Articular chondrocyte of knee joint (primary cell): ENCODE results near the gene PYGO2. TPM values are rescaled to one million over a fixed set of nuclear protein-coding genes. Genes with fewer than 3 reads are reported as not detected.

Source experiments
- small RNA-seq: library from RNA; depleted of rRNA; stranded (forward); fragments of <200 nt; gene quantifications from one replicate; pipeline ENCODE3, GENCODE V24; 2012
- total RNA-seq: library from RNA; depleted of rRNA; stranded (reverse); fragments of >200 nt; gene quantifications from 2 replicates; pipeline ENCODE4 v1.2.3, GENCODE V29; 2012

Gene PYGO2, protein sequence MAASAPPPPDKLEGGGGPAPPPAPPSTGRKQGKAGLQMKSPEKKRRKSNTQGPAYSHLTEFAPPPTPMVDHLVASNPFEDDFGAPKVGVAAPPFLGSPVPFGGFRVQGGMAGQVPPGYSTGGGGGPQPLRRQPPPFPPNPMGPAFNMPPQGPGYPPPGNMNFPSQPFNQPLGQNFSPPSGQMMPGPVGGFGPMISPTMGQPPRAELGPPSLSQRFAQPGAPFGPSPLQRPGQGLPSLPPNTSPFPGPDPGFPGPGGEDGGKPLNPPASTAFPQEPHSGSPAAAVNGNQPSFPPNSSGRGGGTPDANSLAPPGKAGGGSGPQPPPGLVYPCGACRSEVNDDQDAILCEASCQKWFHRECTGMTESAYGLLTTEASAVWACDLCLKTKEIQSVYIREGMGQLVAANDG
- 11.6 and 13.8 TPM in 2 replicates for total RNA-seq

DNA sequence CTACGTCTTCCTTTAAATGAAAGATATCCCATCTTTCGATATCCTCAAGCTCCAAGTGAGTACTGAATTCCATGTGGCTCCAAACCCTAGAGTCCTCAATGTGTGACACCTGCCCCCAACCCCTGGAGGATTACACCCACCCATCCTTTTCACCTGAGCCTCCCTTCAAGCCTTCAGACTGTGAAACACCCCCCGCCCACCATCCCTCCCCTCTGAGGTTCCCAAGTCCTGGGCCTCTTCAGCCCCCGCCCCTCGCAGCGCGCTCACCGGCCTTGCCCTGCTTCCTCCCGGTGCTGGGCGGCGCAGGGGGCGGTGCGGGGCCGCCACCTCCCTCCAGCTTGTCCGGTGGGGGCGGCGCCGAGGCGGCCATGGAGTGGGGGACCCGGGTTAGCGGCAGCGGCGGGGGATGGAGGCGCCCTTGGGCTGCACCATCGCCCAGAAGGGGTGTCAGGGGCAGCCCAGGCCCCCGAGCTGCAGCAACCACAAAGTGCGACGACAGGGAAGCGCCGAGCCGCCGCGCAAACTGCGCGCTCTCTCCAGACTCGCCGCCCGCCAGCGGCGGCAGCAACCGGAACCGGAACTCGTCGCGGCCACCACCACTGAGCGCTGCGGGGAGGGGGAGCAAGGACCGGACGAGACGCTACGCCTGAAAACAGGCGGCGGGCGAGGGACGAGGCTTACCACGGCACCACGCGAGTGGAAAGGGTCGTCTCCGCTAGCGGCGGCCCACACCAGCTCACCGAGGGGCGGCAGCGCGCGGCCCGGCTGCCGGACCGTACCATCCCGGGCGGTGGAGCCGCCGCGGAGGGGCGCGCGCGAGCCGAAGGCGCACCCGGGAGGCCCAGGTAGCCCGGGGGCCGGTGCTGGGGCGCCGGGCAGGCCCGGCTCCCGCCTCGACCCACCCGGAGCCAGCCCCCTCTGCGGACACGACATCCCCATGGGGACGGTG, at the start of gene PYGO2:
Gene PYGO2 (minus strand): TSS at position 576 of the 949 bp plus-strand sequence. CDS start 206 bp downstream, at position 370.

DNA sequence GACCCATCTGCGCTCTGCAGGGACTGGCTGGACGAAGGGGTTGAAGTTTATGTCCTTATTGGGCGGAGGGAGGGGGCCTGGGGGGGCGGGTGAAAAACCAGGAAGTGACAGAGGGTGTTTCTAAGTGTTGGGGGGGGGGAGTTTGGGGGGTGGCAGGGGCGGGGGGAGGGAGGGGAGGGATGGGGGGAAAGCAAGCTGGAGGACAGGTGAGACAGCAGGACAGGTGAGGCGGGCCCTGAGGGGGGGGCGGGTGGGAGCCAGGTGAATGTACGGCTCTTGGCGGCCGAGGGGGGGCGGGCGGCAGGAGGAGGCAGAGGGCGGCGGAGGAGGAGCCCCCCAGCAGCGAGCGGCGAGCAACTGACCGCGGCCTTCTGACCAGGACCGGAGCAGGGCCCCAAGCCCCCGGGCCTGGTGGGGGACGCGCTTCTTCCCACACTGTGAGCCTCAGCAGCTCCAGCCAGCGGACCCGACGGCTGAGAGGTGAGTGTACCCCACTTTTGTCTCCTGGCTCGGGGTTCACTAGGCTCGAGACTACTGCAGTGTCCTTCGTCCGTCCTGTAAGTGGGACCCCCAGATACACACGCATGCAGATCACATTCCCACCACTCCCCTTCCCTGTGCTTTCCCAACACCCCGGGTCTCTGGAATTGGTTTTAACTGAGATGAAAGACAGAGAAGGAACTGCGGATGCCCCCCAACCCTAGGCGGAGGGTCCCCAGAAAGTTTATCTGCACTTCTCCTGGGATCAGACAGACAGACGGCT, 41.1 kb upstream of the PYGO2 start, which contains the start of gene ZBTB7B:
Gene ZBTB7B (plus strand): TSS at position 339 of the 763 bp plus-strand sequence. CDS start 11,859 bp downstream, outside the sequence.

DNA sequence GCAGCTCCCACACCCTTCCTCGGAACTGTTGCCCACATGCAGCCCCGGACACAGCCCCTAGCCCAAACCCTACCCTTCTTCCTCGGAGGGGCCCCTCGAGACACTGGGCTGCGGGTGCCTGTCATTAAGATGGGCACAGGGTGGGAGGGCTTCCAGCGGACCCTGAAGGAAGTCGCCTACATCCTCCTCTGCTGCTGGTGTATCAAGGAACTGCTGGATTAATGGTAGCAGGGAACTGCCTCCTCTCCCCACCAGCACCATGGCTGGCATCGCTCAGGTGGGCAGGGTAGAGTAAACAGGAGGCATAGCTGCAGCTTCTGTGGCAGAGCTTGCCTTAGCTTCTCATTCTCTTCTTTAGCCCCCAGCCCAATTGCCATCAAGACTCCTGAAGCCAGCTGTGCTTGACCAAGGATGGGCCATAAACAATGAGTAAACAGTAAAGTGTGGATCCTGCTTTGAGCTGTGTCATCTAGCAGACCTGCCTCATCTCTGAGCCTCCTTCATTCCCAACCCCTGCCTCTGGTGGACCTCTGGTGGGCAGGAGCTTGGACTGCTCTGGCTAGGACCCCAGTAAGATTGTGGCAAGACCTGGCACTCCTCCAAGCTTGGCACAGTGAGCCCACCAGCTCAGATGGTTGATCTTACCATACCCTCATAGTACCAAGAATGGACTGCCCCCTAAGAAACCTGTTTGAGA, 32.1 kb upstream of the PYGO2 start, which contains the start of gene LENEP:
Gene LENEP (plus strand): TSS at position 15 of the 697 bp plus-strand sequence. CDS start 22 bp downstream, at position 37.

DNA sequence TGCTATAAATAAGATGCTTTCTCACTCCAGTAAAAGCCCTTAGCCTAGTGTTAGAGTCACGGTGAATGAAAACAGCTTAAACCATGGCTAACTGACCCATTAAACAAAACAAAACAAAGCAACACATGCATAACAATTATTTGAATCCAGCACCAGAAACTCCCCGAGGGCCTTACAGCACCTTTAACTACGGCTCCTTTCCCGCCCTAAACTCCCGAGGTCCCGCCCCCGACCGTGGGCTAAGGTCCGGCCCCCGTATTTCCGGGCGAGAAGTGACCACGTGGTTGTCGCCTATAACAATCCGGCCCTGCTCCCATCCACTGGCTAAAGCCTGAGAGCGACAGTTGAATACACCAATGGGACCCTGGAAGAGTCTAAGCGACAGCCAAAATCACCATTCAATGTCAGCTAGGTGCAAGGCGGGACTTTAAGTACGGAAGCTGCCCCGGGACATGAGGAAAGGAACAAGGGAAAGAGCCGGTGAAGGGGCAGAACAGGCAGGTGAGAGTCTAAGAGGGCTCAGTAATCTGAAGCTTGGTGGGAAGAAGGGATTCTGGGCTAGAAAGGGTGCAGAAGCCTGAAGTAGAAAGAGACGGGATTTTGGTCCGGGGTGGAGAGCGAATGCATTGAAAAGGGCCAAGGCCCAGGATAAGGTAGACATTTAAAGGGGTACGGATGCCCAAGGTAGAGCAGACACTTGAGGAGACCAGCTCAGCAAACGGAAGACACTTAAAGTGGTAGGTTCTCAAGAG, 21.5 kb upstream of the PYGO2 start, which contains the start of gene FLAD1:
Gene FLAD1 (plus strand): TSS at position 448 of the 752 bp plus-strand sequence. CDS start 351 bp downstream, outside the sequence.

DNA sequence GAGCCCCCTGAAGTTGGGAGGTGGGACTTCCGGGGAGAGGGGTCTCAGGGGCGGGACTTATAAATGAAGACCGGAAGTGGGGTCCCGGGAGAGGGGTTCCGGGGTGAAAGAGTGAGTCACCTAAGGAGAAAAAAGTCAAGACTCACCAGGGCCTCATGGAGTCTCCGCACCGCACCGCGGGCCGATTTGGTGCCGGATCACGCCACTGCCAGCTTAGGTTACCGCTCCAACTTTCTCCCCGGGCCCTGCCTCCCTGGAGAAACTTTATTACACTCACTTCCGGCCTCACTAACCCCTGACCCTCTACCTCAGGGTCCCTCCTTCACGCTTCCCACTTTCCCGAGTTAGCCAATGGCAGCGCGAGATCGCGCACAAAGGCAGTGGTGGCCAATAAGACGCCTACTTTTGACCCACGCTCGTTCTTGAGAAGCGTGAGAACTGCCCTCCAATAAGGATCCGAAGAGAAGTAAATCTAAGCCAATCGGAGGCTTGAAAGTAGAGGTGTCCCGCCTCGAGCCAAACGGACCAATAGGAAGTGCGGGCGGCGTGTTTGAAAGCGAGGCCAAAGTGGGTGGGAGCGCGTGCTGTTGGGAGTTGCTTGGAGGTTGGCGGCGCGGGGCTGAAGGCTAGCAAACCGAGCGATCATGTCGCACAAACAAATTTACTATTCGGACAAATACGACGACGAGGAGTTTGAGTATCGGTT, 12.7 kb upstream of the PYGO2 start, which contains the start of gene CKS1B:
Gene CKS1B (plus strand): TSS at position 580 of the 706 bp plus-strand sequence. CDS start 65 bp downstream, at position 645.

DNA sequence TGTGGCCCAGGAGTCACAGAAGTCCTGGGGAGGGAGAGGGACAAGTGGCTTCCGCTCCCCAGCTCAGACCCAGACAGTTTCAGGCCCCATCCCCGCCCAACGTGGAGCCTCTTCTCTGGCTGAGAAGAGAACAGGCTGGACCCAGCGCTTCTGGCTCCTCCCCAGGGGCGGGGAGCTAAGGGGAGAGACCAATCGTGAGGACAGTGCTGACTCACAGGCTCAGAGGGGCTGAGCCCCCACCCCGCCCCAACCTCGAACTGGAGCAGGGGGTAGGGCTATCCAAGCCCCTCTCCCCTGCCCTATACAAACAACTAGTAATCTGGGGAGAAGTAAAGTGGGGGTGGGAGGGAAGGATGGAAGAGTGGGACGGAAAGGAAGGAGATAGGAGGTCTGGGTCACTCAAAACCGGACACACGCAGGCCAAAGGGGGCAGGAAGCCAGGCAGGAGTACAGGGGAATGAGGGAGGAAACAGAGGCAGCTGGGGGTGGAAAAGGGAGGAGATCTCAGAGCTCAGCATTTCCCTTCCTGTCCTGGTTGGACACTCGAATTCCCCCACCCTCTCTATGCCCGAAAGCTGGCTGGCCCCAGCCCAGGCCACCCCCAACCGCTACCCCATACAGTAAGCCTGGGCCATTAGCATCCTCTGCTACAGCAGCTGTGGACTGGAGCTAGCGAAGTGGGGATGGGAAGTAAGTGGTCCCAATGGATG, 9.2 kb upstream of the PYGO2 start, which contains the start of gene SHC1:
Gene SHC1 (minus strand): TSS at position 117 of the 710 bp plus-strand sequence. CDS start 221 bp downstream, outside the sequence.

DNA sequence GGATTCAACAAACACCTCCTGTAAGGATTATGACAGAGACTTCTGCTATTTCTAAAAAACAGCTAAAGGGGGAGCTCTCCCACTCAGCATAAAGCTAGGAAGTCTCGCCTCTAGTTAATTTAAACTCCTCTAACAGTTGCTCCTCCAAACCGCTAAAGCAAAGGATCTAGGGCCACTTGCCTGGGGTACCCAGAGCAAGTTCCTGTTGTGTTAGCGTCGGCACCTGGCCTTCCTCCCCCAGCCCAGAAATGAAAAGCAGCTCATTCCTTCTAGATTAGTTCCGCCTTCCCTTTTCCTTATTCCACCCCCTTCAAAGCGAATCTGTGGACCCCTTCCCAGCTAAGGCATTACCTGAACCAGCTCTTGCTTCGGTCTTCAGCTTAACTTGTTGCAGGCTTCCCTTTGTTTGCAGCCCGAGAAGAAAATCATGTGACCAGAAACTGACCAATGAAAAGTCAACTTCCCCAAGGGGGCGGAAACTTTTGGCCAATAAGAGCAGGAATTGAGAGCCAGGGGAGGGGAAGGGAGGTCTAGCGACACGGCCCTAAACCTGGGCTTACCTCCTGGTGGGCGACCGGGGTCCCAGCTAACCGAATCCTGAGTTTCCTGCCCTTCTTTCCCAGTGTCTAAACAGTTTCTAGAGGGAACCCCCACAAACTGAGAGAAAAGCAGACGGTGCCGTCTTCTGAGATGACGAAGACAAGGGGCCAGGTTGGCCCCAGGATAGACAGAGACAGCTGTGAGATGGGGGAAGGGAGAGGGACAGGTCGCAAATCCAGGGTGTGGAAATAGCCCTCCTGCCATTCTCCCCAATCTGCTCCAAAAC, 5.7 kb downstream of the PYGO2 start, which contains the start of gene PBXIP1:
Gene PBXIP1 (minus strand): TSS at position 382 of the 826 bp plus-strand sequence. CDS start 2,378 bp downstream, outside the sequence.

DNA sequence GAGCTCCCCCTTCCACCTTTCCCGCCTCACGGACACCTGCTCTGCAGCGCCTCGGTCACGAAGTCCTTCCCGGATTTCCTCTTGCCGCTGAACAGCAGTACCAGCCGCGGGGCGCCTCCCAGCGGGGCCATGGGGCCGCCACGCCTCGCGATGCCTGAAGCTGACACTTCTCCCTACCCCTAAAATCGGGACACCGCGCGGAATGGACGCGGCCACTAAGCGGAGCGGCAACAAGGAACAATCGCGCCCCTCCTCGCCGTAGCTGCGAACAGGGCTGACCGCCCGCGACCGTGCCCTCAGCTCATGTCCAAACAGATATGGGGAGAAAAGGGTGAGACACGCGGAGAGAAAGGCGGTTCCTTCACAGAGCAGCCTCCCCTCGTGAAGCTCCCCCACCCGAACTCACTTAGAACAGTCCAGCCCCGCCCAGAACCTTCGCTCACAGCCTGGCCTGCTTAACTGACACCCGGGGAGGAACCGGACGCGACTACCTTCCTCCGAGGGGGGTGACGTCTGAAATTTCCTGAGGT, 25.0 kb downstream of the PYGO2 start, which contains the start of gene PMVK:
Gene PMVK (minus strand): TSS at position 165 of the 530 bp plus-strand sequence. CDS start 34 bp downstream, at position 131.

Small RNAs within 50 kb of the gene (small RNA-seq; reads per million reads assigned to genes)
- gene MIR4258 (not detected), gene RF00017 (not detected)

Other genes with a start within 250 kb of the PYGO2 start
- under 0.01 and 0.11 TPM in 2 replicates for gene KCNN3, start 91.5 kb downstream of the PYGO2 start, total RNA-seq
- gene PMVK, start 25.1 kb downstream of the PYGO2 start, total RNA-seq = 8.4 and 9.5 TPM in 2 replicates
- 35.8 and 36.8 TPM in 2 replicates for gene PBXIP1, start 5.7 kb downstream of the PYGO2 start, total RNA-seq
- gene SHC1, start 9.0 kb upstream of the PYGO2 start, total RNA-seq = 211 and 219 TPM in 2 replicates
- 31.5 and 40.9 TPM in 2 replicates for gene CKS1B, start 12.9 kb upstream of the PYGO2 start, total RNA-seq
- gene FLAD1, start 21.6 kb upstream of the PYGO2 start, total RNA-seq = 13.1 and 13.6 TPM in 2 replicates
- not detected in 2 replicates for gene LENEP, start 31.8 kb upstream of the PYGO2 start, total RNA-seq
- 14.4 and 20.6 TPM in 2 replicates for gene ZBTB7B, start 41.0 kb upstream of the PYGO2 start, total RNA-seq
- 0.11 TPM in 1 of 2 replicates, not detected in the other for gene DCST2, start 72.0 kb upstream of the PYGO2 start, total RNA-seq
- gene DCST1, start 72.0 kb upstream of the PYGO2 start, total RNA-seq = not detected in 2 replicates
- gene ADAM15, start 89.5 kb upstream of the PYGO2 start, total RNA-seq = 82.4 and 87.7 TPM in 2 replicates
- 3.0 and 3.7 TPM in 2 replicates for gene EFNA4, start 102.0 kb upstream of the PYGO2 start, total RNA-seq
- gene EFNA3, start 117.1 kb upstream of the PYGO2 start, total RNA-seq = 0.65 and 1.6 TPM in 2 replicates
- gene EFNA1, start 166.1 kb upstream of the PYGO2 start, total RNA-seq = 1.9 and 5.2 TPM in 2 replicates
- 37.9 and 46.4 TPM in 2 replicates for gene SLC50A1, start 174.1 kb upstream of the PYGO2 start, total RNA-seq
- 19.2 and 39.6 TPM in 2 replicates for gene DPM3, start 178.7 kb upstream of the PYGO2 start, total RNA-seq
- 96.1 and 111 TPM in 2 replicates for gene KRTCAP2, start 211.5 kb upstream of the PYGO2 start, total RNA-seq
- gene TRIM46, start 212.1 kb upstream of the PYGO2 start, total RNA-seq = 2.0 and 3.5 TPM in 2 replicates
- gene THBS3, start 246.1 kb upstream of the PYGO2 start, total RNA-seq = 47.7 and 72.1 TPM in 2 replicates
- gene MTX1, start 246.9 kb upstream of the PYGO2 start, total RNA-seq = 33.8 and 37.4 TPM in 2 replicates